ENCODE measurements around the gene FOXK2. TPM values are rescaled to one million over a fixed set of nuclear protein-coding genes. Genes with fewer than 3 reads are reported as not detected.

Gene FOXK2
- total RNA-seq, 1 experiment from 2014 or later = 72.0 TPM

- Histone ChIP-seq H3K4ac (ENCODE audit: low read depth, low read length) (no peak overlapping the region), H4K20me1 (ENCODE audit: control insufficient read depth, insufficient read depth, insufficient read length) (peaks cover 4% of the 10 kb centered on the region), H2BK5ac (ENCODE audit: insufficient read length, low read length) (no peak overlapping the region), H3K79me1 (ENCODE audit: insufficient read depth, low read depth, low read length, poor library complexity, severe bottlenecking) (peaks cover 16% of the 10 kb centered on the region), H3K9ac (ENCODE audit: extremely low read depth, insufficient read length, low read length) (no peak overlapping the region), H2BK15ac (ENCODE audit: low read depth, low read length) (no peak overlapping the region), H2BK12ac (ENCODE audit: insufficient read length, low read depth, low read length) (no peak overlapping the region), H4K91ac (ENCODE audit: insufficient read length, low read depth, low read length) (no peak overlapping the region), H3K56ac (ENCODE audit: insufficient read length, low read depth, low read length) (no peak overlapping the region), H2AK5ac (ENCODE audit: insufficient read length, low read length) (no peak overlapping the region), H3K23ac (ENCODE audit: insufficient read length, low read depth, low read length) (no peak overlapping the region), H3K27ac (ENCODE audit: insufficient read length, low read depth, low read length) (no peak overlapping the region), H3K79me2 (ENCODE audit: insufficient read depth, low read length) (peaks cover 51% of the 10 kb centered on the region), H3K4me1 (ENCODE audit: insufficient read depth, low read length) (peaks cover 5% of the 10 kb centered on the region), H2AFZ (ENCODE audit: low read length) (no peak overlapping the region), H2BK20ac (ENCODE audit: low read depth, low read length, poor library complexity, severe bottlenecking) (no peak overlapping the region), H3K27me3 (ENCODE audit: insufficient read depth, low read length) (no peaks in the 10 kb centered on the region), H3K23me2 (ENCODE audit: insufficient read length, low read depth, low read length, poor library complexity, severe bottlenecking) (no peaks in the 10 kb centered on the region), H3K18ac (ENCODE audit: insufficient read length, low read depth, low read length) (no peak overlapping the region), H2BK120ac (ENCODE audit: low read depth, low read length, poor library complexity, severe bottlenecking) (no peak overlapping the region), H4K8ac (replicated peaks; ENCODE audit: insufficient read length, low read depth, low read length) (no peak overlapping the region), H3T11ph (ENCODE audit: low read length) (no peak overlapping the region), H3K4me2 (ENCODE audit: insufficient read depth, insufficient read length, low read length) (no peak overlapping the region), H3K14ac (ENCODE audit: insufficient read depth, low read length) (no peak overlapping the region; the same call in 1 of the 2 replicates), H4K5ac (ENCODE audit: insufficient read length, low read depth, low read length) (no peak overlapping the region), H3K9me3 (ENCODE audit: control insufficient read depth, low read depth, low read length) (no peaks in the 10 kb centered on the region)
- Mint-ChIP-seq H3K27me3 (ENCODE audit: low read depth) (no peaks in the 10 kb centered on the region), H3K36me3 (ENCODE audit: insufficient read depth in 1 of 3, low read depth in 3 of 3) (peaks cover 0 to 5% (median 5%) of the 10 kb centered on the region in 3 experiments; a peak in 3 of 7 replicates), H3K27ac (peak overlapping the region in 2 of 3 experiments; percentile 3 to 71; a peak in 3 of 7 replicates), H3K4me1 (peaks cover 27 to 28% of the 10 kb centered on the region in 2 experiments), H3K4me3 (no peak overlapping the region), H3K9me3 (no peaks in the 10 kb centered on the region)
- peak; percentile 64 for TF ChIP-seq CTCF (conservative IDR thresholded peaks at IDR 0.05)
- DNase-seq = peak; percentile 62
- WGBS (ENCODE audit: extremely low coverage, insufficient read length, low lambda C conversion rate) = no CpG with 5 or more reads among the region's 13 CpGs
Measured at GRCh38 chr17:82551779-82552457, 32.4 kb downstream of the FOXK2 start.

All from H9 (cell line).